Immature natural killer cell (primary cell): ENCODE results near the gene SLC9B1. TPM values are rescaled to one million over a fixed set of nuclear protein-coding genes. Genes with fewer than 3 reads are reported as not detected.
"Not testable (repeated sequence)": the region's sequence is repeated elsewhere in the genome, so short reads cannot be mapped to it uniquely, and the experiment has no call there.

ENCODE experiments used
- DNase-seq, 3 donors: peaks; one replicate each; pipeline ENCODE4 v3.0.0; 2022; ENCODE audit warnings: mixed read lengths in 1 of 3
- H3K27ac Mint-ChIP-seq, 6 donors: one replicate each; pipeline ENCODE4 v1.8.0; 2020; ENCODE audit warnings: mixed read lengths in 6 of 6, mild to moderate bottlenecking in 5 of 6, inconsistent platforms in 4 of 6, moderate library complexity in 3 of 6
- H3K27me3 Mint-ChIP-seq, 3 donors: one replicate each; pipeline ENCODE4 v1.8.0; 2020 to 2021; ENCODE audit warnings: low read depth in 3 of 3, mild to moderate bottlenecking in 3 of 3, mixed read lengths in 3 of 3, moderate library complexity in 3 of 3, inconsistent platforms in 1 of 3
- H3K36me3 Mint-ChIP-seq, 3 donors: one replicate each; pipeline ENCODE4 v1.8.0; 2020; ENCODE audit warnings: mixed read lengths in 3 of 3, inconsistent platforms in 2 of 3, mild to moderate bottlenecking in 2 of 3
- H3K4me1 Mint-ChIP-seq, 2 donors: one replicate each; pipeline ENCODE4 v1.8.0; 2020; ENCODE audit warnings: inconsistent platforms in 2 of 2, mild to moderate bottlenecking in 2 of 2, mixed read lengths in 2 of 2, moderate library complexity in 1 of 2
- H3K4me3 Mint-ChIP-seq, 5 donors: one replicate each; pipeline ENCODE4 v1.8.0; 2020; ENCODE audit warnings: mild to moderate bottlenecking in 5 of 5, mixed read lengths in 5 of 5, inconsistent platforms in 3 of 5, moderate library complexity in 3 of 5
- H3K9me3 Mint-ChIP-seq, 6 donors: one replicate each; pipeline ENCODE4 v1.8.0; 2020; ENCODE audit warnings: mild to moderate bottlenecking in 6 of 6, mixed read lengths in 6 of 6, inconsistent platforms in 4 of 6, moderate library complexity in 3 of 6
- polyA plus RNA-seq, 3 donors: library from polyadenylated mRNA; unstranded; fragments of 300-500 nt; fragmentation: Illumina TruSeq; gene quantifications; one replicate each; pipeline ENCODE4 v1.2.3, GENCODE V29; 2021

Gene SLC9B1
- polyA plus RNA-seq, 3 donors from 2014 or later, result 1.8 to 3.2 TPM; not detected in 1

- no peak for DNase-seq
- no peaks in the 10 kb centered on the region for H3K27me3 Mint-ChIP-seq
- H3K27ac Mint-ChIP-seq, result no peak overlapping the region
- peaks cover 12 to 17% (median 13%) of the 10 kb centered on the region in 3 donors for H3K36me3 Mint-ChIP-seq
- no peaks in the 10 kb centered on the region for H3K9me3 Mint-ChIP-seq
- no peak overlapping the region for H3K4me3 Mint-ChIP-seq
- no peaks in the 10 kb centered on the region for H3K4me1 Mint-ChIP-seq
Observed at GRCh38 chr4:103029300-103029699, 9.8 kb upstream of the SLC9B1 start.

- Mint-ChIP-seq H3K4me1 (no peaks in the 10 kb centered on the region), H3K27me3 (peaks cover 0 to under 1% (median 0%) of the 10 kb centered on the region in 3 donors)
Observed at GRCh38 chr4:103026868-103027267, 7.4 kb upstream of the SLC9B1 start.

GRCh38 chr4:103024996-103025395, 5.5 kb upstream of the SLC9B1 start:
- H3K4me3 Mint-ChIP-seq, result no peak overlapping the region
- no peaks in the 10 kb centered on the region for H3K9me3 Mint-ChIP-seq
- peaks cover 7 to 9% (median 8%) of the 10 kb centered on the region in 3 donors for H3K36me3 Mint-ChIP-seq
- peaks cover 0 to 3% (median 1%) of the 10 kb centered on the region in 3 donors for H3K27me3 Mint-ChIP-seq
- H3K27ac Mint-ChIP-seq, result no peak overlapping the region
- H3K4me1 Mint-ChIP-seq, result peaks cover 6 to 8% of the 10 kb centered on the region in 2 donors
- DNase-seq, result no peak

More at GRCh38 chr4:103026868-103027267, 7.4 kb upstream of the SLC9B1 start:
- no peak overlapping the region for H3K27ac Mint-ChIP-seq
- H3K9me3 Mint-ChIP-seq, result no peaks in the 10 kb centered on the region
- H3K36me3 Mint-ChIP-seq, result peaks cover 12 to 14% (median 13%) of the 10 kb centered on the region in 3 donors
- no peak overlapping the region for H3K4me3 Mint-ChIP-seq
- DNase-seq, result no peak

GRCh38 chr4:103021120-103021519, 1.6 kb upstream of the SLC9B1 start:
- Mint-ChIP-seq H3K4me3 (no peak overlapping the region), H3K27me3 (peaks cover 2 to 14% (median 10%) of the 10 kb centered on the region in 3 donors), H3K9me3 (no peaks in the 10 kb centered on the region), H3K36me3 (peaks cover 4 to 7% (median 5%) of the 10 kb centered on the region in 3 donors), H3K4me1 (peaks cover 22 to 25% of the 10 kb centered on the region in 2 donors), H3K27ac (peak overlapping the region in 1 of 6 donors; percentile 24)
- no peak for DNase-seq

- Mint-ChIP-seq H3K4me3 (peak overlapping the region; percentile 91 to 98 (median 97)), H3K27me3 (peaks cover 2 to 15% (median 10%) of the 10 kb centered on the region in 3 donors), H3K4me1 (peaks cover 22 to 25% of the 10 kb centered on the region in 2 donors), H3K9me3 (no peaks in the 10 kb centered on the region), H3K27ac (no peak overlapping the region), H3K36me3 (no peaks in the 10 kb centered on the region)
- peak in 2 of 3 donors; percentile 2 to 10 for DNase-seq
Observed at GRCh38 chr4:103018391-103019307, 856 bp downstream of the SLC9B1 start.

- no peaks in the 10 kb centered on the region for H3K9me3 Mint-ChIP-seq
- H3K4me1 Mint-ChIP-seq, result no peaks in the 10 kb centered on the region
- H3K27ac Mint-ChIP-seq, result no peak overlapping the region
- H3K27me3 Mint-ChIP-seq, result peaks cover 0 to 1% (median 0%) of the 10 kb centered on the region in 3 donors
- no peak for DNase-seq
- no peaks in the 10 kb centered on the region for H3K36me3 Mint-ChIP-seq
- no peak overlapping the region for H3K4me3 Mint-ChIP-seq
Observed at GRCh38 chr4:103012551-103012950, 7.0 kb downstream of the SLC9B1 start.

GRCh38 chr4:103012060-103012459, 7.4 kb downstream of the SLC9B1 start:
- no peaks in the 10 kb centered on the region for H3K4me1 Mint-ChIP-seq
- H3K4me3 Mint-ChIP-seq, result no peak overlapping the region
- H3K27me3 Mint-ChIP-seq, result peaks cover 0 to 1% (median 0%) of the 10 kb centered on the region in 3 donors
- no peak overlapping the region for H3K27ac Mint-ChIP-seq
- H3K9me3 Mint-ChIP-seq, result no peaks in the 10 kb centered on the region
- no peaks in the 10 kb centered on the region for H3K36me3 Mint-ChIP-seq
- DNase-seq, result no peak

GRCh38 chr4:103011378-103012025, 8.0 kb downstream of the SLC9B1 start:
- H3K36me3 Mint-ChIP-seq, result no peaks in the 10 kb centered on the region
- H3K27me3 Mint-ChIP-seq, result peaks cover 0 to 1% (median 0%) of the 10 kb centered on the region in 3 donors
- H3K27ac Mint-ChIP-seq, result no peak overlapping the region
- no peak overlapping the region for H3K4me3 Mint-ChIP-seq
- no peaks in the 10 kb centered on the region for H3K9me3 Mint-ChIP-seq
- no peaks in the 10 kb centered on the region for H3K4me1 Mint-ChIP-seq
- no peak for DNase-seq

- no peaks in the 10 kb centered on the region for H3K36me3 Mint-ChIP-seq
- H3K27ac Mint-ChIP-seq, result no peak overlapping the region
- H3K4me3 Mint-ChIP-seq, result no peak overlapping the region
- H3K4me1 Mint-ChIP-seq, result no peaks in the 10 kb centered on the region
- no peaks in the 10 kb centered on the region for H3K9me3 Mint-ChIP-seq
- H3K27me3 Mint-ChIP-seq, result peaks cover 0 to 3% (median 0%) of the 10 kb centered on the region in 3 donors
- no peak for DNase-seq
Observed at GRCh38 chr4:103010804-103011203, 8.7 kb downstream of the SLC9B1 start.

GRCh38 chr4:103008875-103009729, 10.4 kb downstream of the SLC9B1 start:
- DNase-seq, result peak; percentile 35 to 49 (median 49)
- Mint-ChIP-seq H3K27ac (no peak overlapping the region), H3K9me3 (no peaks in the 10 kb centered on the region), H3K36me3 (no peaks in the 10 kb centered on the region), H3K4me3 (no peak overlapping the region), H3K27me3 (peaks cover 1 to 4% (median 3%) of the 10 kb centered on the region in 3 donors), H3K4me1 (no peaks in the 10 kb centered on the region)

- peaks cover 0 to 4% (median 0%) of the 10 kb centered on the region in 6 donors for H3K9me3 Mint-ChIP-seq
- H3K27ac Mint-ChIP-seq, result no peak overlapping the region
- no peak overlapping the region for H3K4me3 Mint-ChIP-seq
- H3K4me1 Mint-ChIP-seq, result no peaks in the 10 kb centered on the region
- peaks cover 3 to 5% (median 4%) of the 10 kb centered on the region in 3 donors for H3K27me3 Mint-ChIP-seq
- DNase-seq, result no peak
- H3K36me3 Mint-ChIP-seq, result peaks cover 0 to 12% (median 6%) of the 10 kb centered on the region in 3 donors
Observed at GRCh38 chr4:103002551-103002950, 17.0 kb downstream of the SLC9B1 start.

GRCh38 chr4:102994803-102995202, 24.7 kb downstream of the SLC9B1 start:
- no peak for DNase-seq
- no peak overlapping the region for H3K4me3 Mint-ChIP-seq
- H3K27me3 Mint-ChIP-seq, result peaks cover 0 to 6% (median 3%) of the 10 kb centered on the region in 3 donors
- H3K36me3 Mint-ChIP-seq, result peaks cover 0 to under 1% (median 0%) of the 10 kb centered on the region in 3 donors
- no peak overlapping the region for H3K27ac Mint-ChIP-seq
- H3K4me1 Mint-ChIP-seq, result no peaks in the 10 kb centered on the region
- H3K9me3 Mint-ChIP-seq, result no peaks in the 10 kb centered on the region

- not testable (repeated sequence) for H3K36me3 Mint-ChIP-seq, H3K9me3 Mint-ChIP-seq, DNase-seq, H3K4me1 Mint-ChIP-seq, H3K27ac Mint-ChIP-seq, H3K27me3 Mint-ChIP-seq, H3K4me3 Mint-ChIP-seq
Observed at GRCh38 chr4:102993985-102994384, 25.5 kb downstream of the SLC9B1 start.
